Osteoblast (primary cell): Measurements from ENCODE around the gene ZNF331. TPM values are rescaled to one million over a fixed set of nuclear protein-coding genes. Genes with fewer than 3 reads are reported as not detected.
A peak's percentile ranks its signal among the peaks of the same experiment; 100 is the strongest.

Experiments used
- DNase-seq: peaks from one replicate; pipeline ENCODE4 v3.0.0; 2011; ENCODE audit warnings: low spot score, mixed read lengths; ENCODE audit not compliant: insufficient read length; ENCODE audit errors: missing footprints
- H2AFZ ChIP-seq: 2 replicates; pipeline ENCODE4 v1.6.0; 2011; ENCODE audit warnings: mild to moderate bottlenecking, low read length
- H3K27ac ChIP-seq: 2 replicates; pipeline ENCODE4 v1.5.1; 2011; ENCODE audit warnings: mild to moderate bottlenecking, low read depth, low read length, moderate library complexity
- H3K27me3 ChIP-seq: 2 replicates; pipeline ENCODE4 v1.6.0; 2012; ENCODE audit warnings: mild to moderate bottlenecking, control low read depth, inconsistent platforms, low read length, moderate library complexity; ENCODE audit not compliant: insufficient read depth
- H3K36me3 ChIP-seq: 2 replicates; pipeline ENCODE4 v1.5.1; 2011; ENCODE audit warnings: mild to moderate bottlenecking, low read length, control low read depth, moderate library complexity; ENCODE audit not compliant: insufficient read depth
- H3K4me1 ChIP-seq: 2 replicates; pipeline ENCODE4 v1.5.1; 2011; ENCODE audit warnings: mild to moderate bottlenecking, low read length, control low read depth, moderate library complexity; ENCODE audit not compliant: insufficient read depth
- H3K4me2 ChIP-seq: 2 replicates; pipeline ENCODE4 v1.6.0; 2011; ENCODE audit warnings: mild to moderate bottlenecking, low read length; ENCODE audit not compliant: insufficient read depth
- H3K4me3 ChIP-seq: fragments of 200-600 bp; sonication (generic); 3 replicates; pipeline ENCODE4 v1.5.1; 2012; ENCODE audit warnings: mild to moderate bottlenecking, low read length, inconsistent platforms; ENCODE audit not compliant: insufficient read depth
- H3K79me2 ChIP-seq: 2 replicates; pipeline ENCODE4 v1.6.0; 2012; ENCODE audit warnings: mild to moderate bottlenecking, low read length, control low read depth, inconsistent platforms; ENCODE audit not compliant: insufficient read depth
- H3K9me3 ChIP-seq: 2 replicates; pipeline ENCODE4 v1.5.1; 2011; ENCODE audit warnings: low read depth, low read length, control low read depth
- H4K20me1 ChIP-seq: 2 replicates; pipeline ENCODE4 v1.6.0; 2012; ENCODE audit warnings: mild to moderate bottlenecking, low read length, control low read depth; ENCODE audit not compliant: insufficient read depth
- CTCF ChIP-seq: IDR thresholded peaks from 2 replicates; pipeline ENCODE4 v1.5.1; 2011; ENCODE audit warnings: mild to moderate bottlenecking, low read depth, low read length, moderate library complexity; ENCODE audit errors: extremely low read depth
- total RNA-seq: library from RNA; depleted of rRNA; stranded (reverse); fragments of >200 nt; gene quantifications from 2 replicates; pipeline ENCODE4 v1.2.3, GENCODE V29; 2012

The ZNF331 gene
- total RNA-seq, 1 donor: 16.6 TPM

DNA sequence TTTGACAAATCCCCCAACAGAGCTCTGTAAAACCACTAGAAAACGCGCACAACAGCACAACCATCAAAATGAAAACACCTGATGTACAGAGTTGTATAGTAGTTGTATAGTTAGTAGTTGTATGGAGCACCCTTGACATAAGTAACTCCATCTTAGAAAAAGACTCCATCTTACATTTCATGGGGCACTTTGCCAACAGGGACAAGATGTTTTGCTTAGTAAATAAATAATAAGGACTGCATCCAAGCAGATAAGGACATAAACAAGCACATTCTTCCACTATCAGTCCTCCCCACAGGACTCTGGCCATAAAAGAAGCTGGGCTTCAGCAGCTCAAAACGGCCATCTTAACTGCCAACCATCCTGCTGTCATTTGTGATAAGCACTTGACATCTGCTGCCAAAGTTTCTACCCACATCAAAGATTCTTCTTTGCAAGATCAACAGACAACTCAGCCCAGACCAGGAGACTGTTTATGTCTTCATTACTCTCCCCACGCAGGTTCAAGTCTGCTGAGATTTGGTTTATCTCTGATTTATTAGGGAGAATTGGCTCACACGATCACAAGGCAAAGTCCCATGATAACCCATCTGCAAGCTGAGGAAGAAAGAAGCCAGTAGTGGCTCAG, 20.7 kb upstream of the ZNF331 start:
- Histone ChIP-seq H3K27ac (no peak overlapping the region), H3K79me2 (peaks cover 7% of the 10 kb centered on the region), H3K36me3 (no peaks in the 10 kb centered on the region), H3K4me2 (no peak overlapping the region), H3K9me3 (no peaks in the 10 kb centered on the region), H3K4me1 (peaks cover 12% of the 10 kb centered on the region), H2AFZ (peak overlapping the region; percentile 41), H3K27me3 (no peaks in the 10 kb centered on the region), H4K20me1 (no peaks in the 10 kb centered on the region), H3K4me3 (no peak overlapping the region)
- DNase-seq: no peak
- no peak for TF ChIP-seq CTCF

- Histone ChIP-seq H3K9me3 (no peaks in the 10 kb centered on the region), H3K27ac (no peak overlapping the region), H3K4me1 (peaks cover 12% of the 10 kb centered on the region), H3K36me3 (no peaks in the 10 kb centered on the region), H3K4me2 (no peak overlapping the region), H3K4me3 (no peak overlapping the region), H3K79me2 (peaks cover 7% of the 10 kb centered on the region), H4K20me1 (no peaks in the 10 kb centered on the region), H3K27me3 (no peaks in the 10 kb centered on the region), H2AFZ (no peak overlapping the region)
- DNase-seq: no peak
- no peak for TF ChIP-seq CTCF
Observed at GRCh38 chr19:53518121-53518520, 19.8 kb upstream of the ZNF331 start.

DNA sequence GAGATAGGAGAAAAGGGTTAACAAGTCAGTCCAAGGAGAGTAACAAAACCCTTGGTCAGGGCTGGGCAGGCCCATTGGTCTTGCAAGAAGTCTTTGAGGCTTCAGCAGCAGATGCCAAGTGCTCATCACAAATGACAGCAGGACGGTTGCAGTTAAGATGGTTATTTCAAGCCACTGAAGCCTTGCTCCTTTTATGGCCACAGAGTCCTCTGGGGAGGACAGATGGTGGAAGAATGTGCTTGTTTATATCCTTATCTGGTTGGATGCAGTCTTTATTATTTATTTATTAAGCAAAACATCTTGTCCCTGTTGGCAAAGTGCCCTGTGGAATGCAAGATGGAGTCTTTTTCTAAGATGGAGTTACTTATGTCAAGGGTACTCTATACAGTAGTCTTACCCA, 19.2 kb upstream of the ZNF331 start:
- no peaks in the 10 kb centered on the region for H3K9me3 ChIP-seq

DNA sequence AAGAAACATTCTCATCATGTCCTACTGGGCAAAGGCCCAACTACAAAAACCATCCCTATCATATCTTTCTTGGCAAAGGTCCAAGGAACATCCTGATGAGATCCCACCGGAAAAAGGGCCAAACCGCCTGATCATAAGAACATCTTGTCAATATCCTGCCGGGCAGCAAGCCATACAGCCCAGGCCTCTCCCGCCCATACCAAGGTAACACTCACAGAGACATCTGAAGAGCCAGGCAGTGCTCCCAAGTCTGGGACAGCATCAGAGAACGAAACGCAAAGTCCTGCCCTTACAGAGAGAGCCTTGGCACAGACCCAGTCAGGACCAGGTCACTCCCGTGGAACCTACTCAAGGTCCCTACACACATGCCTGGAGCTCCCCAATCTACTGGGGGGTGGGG, 18.5 kb upstream of the ZNF331 start:
- Histone ChIP-seq H3K36me3 (no peaks in the 10 kb centered on the region), H4K20me1 (no peaks in the 10 kb centered on the region), H3K4me2 (no peak overlapping the region), H3K9me3 (no peaks in the 10 kb centered on the region), H3K4me1 (peaks cover 12% of the 10 kb centered on the region), H3K79me2 (peaks cover 7% of the 10 kb centered on the region), H3K4me3 (no peak overlapping the region), H3K27ac (no peak overlapping the region), H3K27me3 (no peaks in the 10 kb centered on the region), H2AFZ (no peak overlapping the region)
- no peak for TF ChIP-seq CTCF
- no peak for DNase-seq

More for the DNA sequence above, 19.2 kb upstream of the ZNF331 start:
- no peak for TF ChIP-seq CTCF
- Histone ChIP-seq H3K4me3 (no peak overlapping the region), H3K4me2 (no peak overlapping the region), H4K20me1 (no peaks in the 10 kb centered on the region), H3K4me1 (peaks cover 12% of the 10 kb centered on the region), H2AFZ (no peak overlapping the region), H3K79me2 (peaks cover 7% of the 10 kb centered on the region), H3K27ac (no peak overlapping the region), H3K36me3 (no peaks in the 10 kb centered on the region), H3K27me3 (no peaks in the 10 kb centered on the region)
- DNase-seq: no peak
